H9 (cell line): Measurements from ENCODE around the gene ISCU. TPM values are rescaled to one million over a fixed set of nuclear protein-coding genes. Genes with fewer than 3 reads are reported as not detected.

Source experiments
- DNase-seq: peaks from one replicate; pipeline ENCODE4 v3.0.0-alpha.2; 2017
- H2AFZ ChIP-seq: one replicate; pipeline ENCODE4 v1.6.1; 2013; ENCODE audit warnings: mild to moderate bottlenecking, low read length, control low read depth, moderate library complexity
- H2AK5ac ChIP-seq: 2 replicates; pipeline ENCODE4 v1.6.1; 2013; ENCODE audit warnings: low read length, control low read depth, mixed read lengths; ENCODE audit not compliant: insufficient read length
- H2BK120ac ChIP-seq: one replicate; pipeline ENCODE4 v1.6.1; 2013; ENCODE audit warnings: low read depth, mild to moderate bottlenecking, low read length, control low read depth, inconsistent platforms; ENCODE audit not compliant: poor library complexity, severe bottlenecking
- H2BK12ac ChIP-seq: 2 replicates; pipeline ENCODE4 v1.6.1; 2013; ENCODE audit warnings: low read length, control low read depth, mixed read lengths, low read depth; ENCODE audit not compliant: insufficient read length
- H2BK15ac ChIP-seq: 2 replicates; pipeline ENCODE4 v1.6.1; 2013; ENCODE audit warnings: low read depth, low read length, control low read depth
- H2BK20ac ChIP-seq: one replicate; pipeline ENCODE4 v1.6.1; 2013; ENCODE audit warnings: low read depth, mild to moderate bottlenecking, low read length, control low read depth, inconsistent platforms; ENCODE audit not compliant: poor library complexity, severe bottlenecking
- H2BK5ac ChIP-seq: 2 replicates; pipeline ENCODE4 v1.6.1; 2013; ENCODE audit warnings: low read length, control low read depth, mixed read lengths; ENCODE audit not compliant: insufficient read length
- H3K14ac ChIP-seq: 2 replicates; pipeline ENCODE4 v1.6.1; 2013; ENCODE audit warnings: low read length, control low read depth; ENCODE audit not compliant: insufficient read depth
- H3K18ac ChIP-seq: 2 replicates; pipeline ENCODE4 v1.6.1; 2013; ENCODE audit warnings: low read depth, mild to moderate bottlenecking, mixed read lengths, low read length, control low read depth; ENCODE audit not compliant: insufficient read length
- H3K23ac ChIP-seq: 2 replicates; pipeline ENCODE4 v1.6.1; 2013; ENCODE audit warnings: low read length, control low read depth, mixed read lengths, low read depth; ENCODE audit not compliant: insufficient read length
- H3K23me2 ChIP-seq: 2 replicates; pipeline ENCODE4 v1.6.1; 2013; ENCODE audit warnings: low read depth, mild to moderate bottlenecking, mixed read lengths, low read length, control low read depth; ENCODE audit not compliant: insufficient read length, poor library complexity, severe bottlenecking
- H3K27ac ChIP-seq: 2 replicates; pipeline ENCODE4 v1.5.1; 2013; ENCODE audit warnings: low read length, control low read depth, mixed read lengths, low read depth; ENCODE audit not compliant: insufficient read length
- H3K27me3 ChIP-seq: 2 replicates; pipeline ENCODE4 v1.6.1; 2013; ENCODE audit warnings: low read length, control low read depth, inconsistent platforms; ENCODE audit not compliant: insufficient read depth
- H3K4ac ChIP-seq: 2 replicates; pipeline ENCODE4 v1.6.1; 2013; ENCODE audit warnings: low read depth, mild to moderate bottlenecking, control low read depth, inconsistent platforms, low read length, moderate library complexity
- H3K4me1 ChIP-seq: 2 replicates; pipeline ENCODE4 v1.6.1; 2013; ENCODE audit warnings: low read length, control low read depth, inconsistent platforms; ENCODE audit not compliant: insufficient read depth
- H3K4me2 ChIP-seq: 2 replicates; pipeline ENCODE4 v1.6.1; 2013; ENCODE audit warnings: low read length, control low read depth, mixed read lengths; ENCODE audit not compliant: insufficient read length, insufficient read depth
- H3K56ac ChIP-seq: 2 replicates; pipeline ENCODE4 v1.6.1; 2013; ENCODE audit warnings: low read depth, mild to moderate bottlenecking, mixed read lengths, low read length, control low read depth; ENCODE audit not compliant: insufficient read length
- H3K79me1 ChIP-seq: 2 replicates; pipeline ENCODE4 v1.6.1; 2013; ENCODE audit warnings: low read depth, mild to moderate bottlenecking, moderate library complexity, low read length, control low read depth, inconsistent platforms; ENCODE audit not compliant: insufficient read depth, poor library complexity, severe bottlenecking
- H3K79me2 ChIP-seq: 2 replicates; pipeline ENCODE4 v1.6.1; 2013; ENCODE audit warnings: low read length, control low read depth, inconsistent platforms; ENCODE audit not compliant: insufficient read depth
- H3K9ac ChIP-seq: 2 replicates; pipeline ENCODE4 v1.6.1; 2013; ENCODE audit warnings: low read length, control low read depth, mixed read lengths; ENCODE audit not compliant: insufficient read length; ENCODE audit errors: extremely low read depth
- H3K9me3 ChIP-seq: one replicate; pipeline ENCODE4 v1.6.1; 2013; ENCODE audit warnings: low read depth, low read length, inconsistent platforms; ENCODE audit not compliant: control insufficient read depth
- H3T11ph ChIP-seq: one replicate; pipeline ENCODE4 v1.6.1; 2013; ENCODE audit warnings: mild to moderate bottlenecking, low read length, control low read depth, inconsistent platforms
- H4K20me1 ChIP-seq: one replicate; pipeline ENCODE4 v1.6.1; 2013; ENCODE audit not compliant: control insufficient read depth, insufficient read length, insufficient read depth
- H4K5ac ChIP-seq: 2 replicates; pipeline ENCODE4 v1.6.1; 2013; ENCODE audit warnings: low read depth, mild to moderate bottlenecking, mixed read lengths, low read length, control low read depth; ENCODE audit not compliant: insufficient read length
- H4K8ac ChIP-seq: replicated peaks from 2 replicates; pipeline ENCODE4 v1.6.1; 2013; ENCODE audit warnings: low read length, control low read depth, mixed read lengths, low read depth; ENCODE audit not compliant: insufficient read length
- H4K91ac ChIP-seq: 2 replicates; pipeline ENCODE4 v1.6.1; 2013; ENCODE audit warnings: low read depth, mild to moderate bottlenecking, moderate library complexity, mixed read lengths, low read length, control low read depth; ENCODE audit not compliant: insufficient read length
- H3K27ac Mint-ChIP-seq, 3 experiments: 2 replicates in 2 of 3; 3 replicates in 1 of 3; pipeline ENCODE4 v1.8.0; 2020 to 2021; ENCODE audit warnings: mixed read lengths in 3 of 3, mild to moderate bottlenecking in 1 of 3, moderate library complexity in 1 of 3
- H3K27me3 Mint-ChIP-seq: 2 replicates; pipeline ENCODE4 v1.8.0; 2021; ENCODE audit warnings: low read depth, mild to moderate bottlenecking, moderate library complexity, mixed read lengths
- H3K36me3 Mint-ChIP-seq, 3 experiments: 2 replicates in 2 of 3; 3 replicates in 1 of 3; pipeline ENCODE4 v1.8.0; 2020 to 2021; ENCODE audit warnings: low read depth in 3 of 3, mixed read lengths in 3 of 3; ENCODE audit not compliant: insufficient read depth in 1 of 3
- H3K4me1 Mint-ChIP-seq, 2 experiments: 2 replicates each; pipeline ENCODE4 v1.8.0; 2020; ENCODE audit warnings: mixed read lengths in 2 of 2
- H3K4me3 Mint-ChIP-seq, 2 experiments: 2 replicates in 1 of 2; 3 replicates in 1 of 2; pipeline ENCODE4 v1.8.0; 2020 to 2021; ENCODE audit warnings: mild to moderate bottlenecking in 2 of 2, mixed read lengths in 2 of 2, moderate library complexity in 1 of 2
- H3K9me3 Mint-ChIP-seq, 2 experiments: 2 replicates in 1 of 2; 3 replicates in 1 of 2; pipeline ENCODE4 v1.8.0; 2020; ENCODE audit warnings: mild to moderate bottlenecking in 2 of 2, mixed read lengths in 2 of 2, moderate library complexity in 1 of 2
- WGBS: extraction: QIAGEN DNeasy Blood & Tissue Kit; methylation state at CpG from one replicate; pipeline ENCODE4 v1.1.7; 2013; ENCODE audit warnings: missing lambda C conversion rate, low lambda C conversion rate, mixed read lengths; ENCODE audit not compliant: insufficient read length; ENCODE audit errors: extremely low coverage; 5-methylcytosine and 5-hydroxymethylcytosine counted together
- total RNA-seq: library from RNA; stranded (reverse); gene quantifications from 2 replicates; pipeline ENCODE4 v1.2.1, GENCODE V29; 2021
- TF ChIP-seq, protein P1 (sequence below): fragments of 200-600 bp; sonication (generic); conservative IDR thresholded peaks from 3 replicates; pipeline ENCODE4 v1.8.0; 2021; ENCODE audit warnings: antibody characterized with exemption, mild to moderate bottlenecking

Gene ISCU
- total RNA-seq, 1 experiment from 2014 or later: 64.9 TPM

DNA sequence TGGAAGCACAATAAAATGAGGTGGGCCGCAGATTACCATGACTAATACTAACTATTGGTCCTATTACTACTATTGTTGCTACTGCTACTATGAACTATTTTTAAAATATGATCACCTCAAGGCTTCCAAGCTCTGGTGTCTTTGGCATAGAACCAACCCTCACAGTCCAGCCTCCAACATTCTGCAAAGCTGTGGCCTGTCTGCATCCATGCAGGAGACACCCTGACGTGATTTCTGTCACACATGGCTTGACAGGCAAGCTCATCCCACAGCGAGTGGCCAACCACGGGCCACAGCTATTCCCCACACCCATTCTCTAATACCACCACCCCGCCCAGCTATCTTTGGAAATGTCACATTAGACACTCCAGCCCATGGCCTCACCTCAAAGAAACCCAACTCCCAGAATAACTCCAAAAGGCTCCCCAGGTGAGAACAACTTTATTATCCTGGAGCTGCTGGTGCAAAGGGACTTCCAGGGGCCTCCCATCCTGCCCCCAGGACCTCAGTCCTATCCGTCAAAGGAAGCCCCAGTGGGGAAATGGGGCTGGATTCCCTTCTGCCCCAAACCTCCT lies 14.4 kb downstream of the ISCU start:
- Histone ChIP-seq H2BK5ac (no peak overlapping the region), H4K5ac (no peak overlapping the region), H3T11ph (no peak overlapping the region), H3K9ac (no peak overlapping the region), H3K79me1 (no peaks in the 10 kb centered on the region), H3K27me3 (no peaks in the 10 kb centered on the region), H2AK5ac (no peak overlapping the region), H3K56ac (no peak overlapping the region), H3K4me1 (no peaks in the 10 kb centered on the region), H4K91ac (no peak overlapping the region), H2BK20ac (no peak overlapping the region), H3K23ac (no peak overlapping the region), H3K4me2 (no peak overlapping the region), H3K14ac (no peak overlapping the region), H2BK15ac (no peak overlapping the region), H3K79me2 (no peaks in the 10 kb centered on the region), H2AFZ (no peak overlapping the region), H3K4ac (no peak overlapping the region), H2BK120ac (no peak overlapping the region), H2BK12ac (no peak overlapping the region), H4K20me1 (no peaks in the 10 kb centered on the region), H3K23me2 (no peaks in the 10 kb centered on the region), H3K27ac (no peak overlapping the region), H4K8ac (no peak overlapping the region), H3K9me3 (no peaks in the 10 kb centered on the region), H3K18ac (no peak overlapping the region)
- DNase-seq: peak; percentile 20
- Mint-ChIP-seq H3K27me3 (peaks cover 6% of the 10 kb centered on the region), H3K36me3 (peaks cover 4 to 11% (median 4%) of the 10 kb centered on the region in 3 experiments; a peak in 5 of 7 replicates), H3K4me1 (no peaks in the 10 kb centered on the region), H3K4me3 (no peak overlapping the region), H3K9me3 (peaks cover 9 to 10% of the 10 kb centered on the region in 2 experiments), H3K27ac (no peak overlapping the region)
- TF ChIP-seq, protein P1, sequence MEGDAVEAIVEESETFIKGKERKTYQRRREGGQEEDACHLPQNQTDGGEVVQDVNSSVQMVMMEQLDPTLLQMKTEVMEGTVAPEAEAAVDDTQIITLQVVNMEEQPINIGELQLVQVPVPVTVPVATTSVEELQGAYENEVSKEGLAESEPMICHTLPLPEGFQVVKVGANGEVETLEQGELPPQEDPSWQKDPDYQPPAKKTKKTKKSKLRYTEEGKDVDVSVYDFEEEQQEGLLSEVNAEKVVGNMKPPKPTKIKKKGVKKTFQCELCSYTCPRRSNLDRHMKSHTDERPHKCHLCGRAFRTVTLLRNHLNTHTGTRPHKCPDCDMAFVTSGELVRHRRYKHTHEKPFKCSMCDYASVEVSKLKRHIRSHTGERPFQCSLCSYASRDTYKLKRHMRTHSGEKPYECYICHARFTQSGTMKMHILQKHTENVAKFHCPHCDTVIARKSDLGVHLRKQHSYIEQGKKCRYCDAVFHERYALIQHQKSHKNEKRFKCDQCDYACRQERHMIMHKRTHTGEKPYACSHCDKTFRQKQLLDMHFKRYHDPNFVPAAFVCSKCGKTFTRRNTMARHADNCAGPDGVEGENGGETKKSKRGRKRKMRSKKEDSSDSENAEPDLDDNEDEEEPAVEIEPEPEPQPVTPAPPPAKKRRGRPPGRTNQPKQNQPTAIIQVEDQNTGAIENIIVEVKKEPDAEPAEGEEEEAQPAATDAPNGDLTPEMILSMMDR: no peak
- no CpG with 5 or more reads among the region's 6 CpGs for WGBS
